ENCODE data around the gene LY6G5B.

LY6G5B gene

GRCh38 chr6:31718265-31718664 is 48.5 kb downstream of the LY6G5B start:
- TF ChIP-seq POLR2AphosphoS5 (IDR thresholded peaks at IDR 0.05; ENCODE audit: borderline replicate concordance, low read depth, low read length) (no peak), EZH2 (IDR thresholded peaks at IDR 0.05) (no peak), FOXP2 (optimal IDR thresholded peaks at IDR 0.05; ENCODE audit: control extremely low read depth, extremely low read length, insufficient read depth) (no peak)
- H3K36me3 ChIP-seq (ENCODE audit: insufficient read depth, low read length) = no peaks in the 10 kb centered on the region
- H3K4me3 ChIP-seq = no peak overlapping the region
- no peak for DNase-seq (ENCODE audit: low read depth, low spot score)
- H3K9ac ChIP-seq (ENCODE audit: insufficient read length) = no peak overlapping the region
- no peak overlapping the region for H3K27ac ChIP-seq
- H3K9me3 ChIP-seq (ENCODE audit: low read depth, low read length) = no peaks in the 10 kb centered on the region

- TF ChIP-seq EZH2 (IDR thresholded peaks at IDR 0.05) (no peak), POLR2AphosphoS5 (IDR thresholded peaks at IDR 0.05; ENCODE audit: borderline replicate concordance, low read depth, low read length) (no peak), FOXP2 (optimal IDR thresholded peaks at IDR 0.05; ENCODE audit: control extremely low read depth, extremely low read length, insufficient read depth) (no peak)
- Histone ChIP-seq H3K27ac (no peak overlapping the region), H3K4me3 (no peak overlapping the region), H3K9ac (ENCODE audit: insufficient read length) (no peak overlapping the region), H3K9me3 (ENCODE audit: low read depth, low read length) (no peaks in the 10 kb centered on the region), H3K36me3 (ENCODE audit: insufficient read depth, low read length) (no peaks in the 10 kb centered on the region)
- DNase-seq (ENCODE audit: low read depth, low spot score) = no peak
Measured at GRCh38 chr6:31719001-31719400, 49.2 kb downstream of the LY6G5B start.

GRCh38 chr6:31720196-31720770 is 50.5 kb downstream of the LY6G5B start:
- H3K9me3 ChIP-seq (ENCODE audit: low read depth, low read length) = no peaks in the 10 kb centered on the region
- H3K27ac ChIP-seq = no peak overlapping the region
- no peak overlapping the region for H3K4me3 ChIP-seq
- H3K9ac ChIP-seq (ENCODE audit: insufficient read length) = no peak overlapping the region
- no peak for DNase-seq (ENCODE audit: low read depth, low spot score)
- H3K36me3 ChIP-seq (ENCODE audit: insufficient read depth, low read length) = no peaks in the 10 kb centered on the region
- TF ChIP-seq FOXP2 (optimal IDR thresholded peaks at IDR 0.05; ENCODE audit: control extremely low read depth, extremely low read length, insufficient read depth) (no peak), EZH2 (IDR thresholded peaks at IDR 0.05) (no peak), POLR2AphosphoS5 (IDR thresholded peaks at IDR 0.05; ENCODE audit: borderline replicate concordance, low read depth, low read length) (no peak)

- DNase-seq (ENCODE audit: low read depth, low spot score) = no peak
- no peak within 1 kb of the TSS for H3K4me3 ChIP-seq
- H3K9me3 ChIP-seq (ENCODE audit: low read depth, low read length) = no peaks in the 10 kb centered on the region
- H3K9ac ChIP-seq (ENCODE audit: insufficient read length) = no peak within 1 kb of the TSS
- no peaks in the 10 kb centered on the region for H3K36me3 ChIP-seq (ENCODE audit: insufficient read depth, low read length)
- TF ChIP-seq EZH2 (IDR thresholded peaks at IDR 0.05) (no peak), POLR2AphosphoS5 (IDR thresholded peaks at IDR 0.05; ENCODE audit: borderline replicate concordance, low read depth, low read length) (no peak)
- H3K27ac ChIP-seq = no peak within 1 kb of the TSS
Measured at GRCh38 chr6:31721351-31722020, 51.7 kb downstream of the LY6G5B start, which contains the start of gene LY6G6C. LY6G6C (minus strand) TSS chr6:31721746; CDS start chr6:31721679, 67 bp downstream.

GRCh38 chr6:31722173-31722572 is 52.4 kb downstream of the LY6G5B start:
- TF ChIP-seq EZH2 (IDR thresholded peaks at IDR 0.05) = no peak
- TF ChIP-seq POLR2AphosphoS5 (IDR thresholded peaks at IDR 0.05; ENCODE audit: borderline replicate concordance, low read depth, low read length) = no peak
- no peak for TF ChIP-seq FOXP2 (optimal IDR thresholded peaks at IDR 0.05; ENCODE audit: control extremely low read depth, extremely low read length, insufficient read depth)
- Histone ChIP-seq H3K27ac (no peak overlapping the region), H3K9ac (ENCODE audit: insufficient read length) (no peak overlapping the region), H3K36me3 (ENCODE audit: insufficient read depth, low read length) (peaks cover 3% of the 10 kb centered on the region; the same call in 1 of the 2 replicates), H3K9me3 (ENCODE audit: low read depth, low read length) (no peaks in the 10 kb centered on the region), H3K4me3 (no peak overlapping the region)
- no peak for DNase-seq (ENCODE audit: low read depth, low spot score)

Data from SK-N-MC (cell line).